ENCODE measurements around the gene PFN1.

The PFN1 gene

DNA sequence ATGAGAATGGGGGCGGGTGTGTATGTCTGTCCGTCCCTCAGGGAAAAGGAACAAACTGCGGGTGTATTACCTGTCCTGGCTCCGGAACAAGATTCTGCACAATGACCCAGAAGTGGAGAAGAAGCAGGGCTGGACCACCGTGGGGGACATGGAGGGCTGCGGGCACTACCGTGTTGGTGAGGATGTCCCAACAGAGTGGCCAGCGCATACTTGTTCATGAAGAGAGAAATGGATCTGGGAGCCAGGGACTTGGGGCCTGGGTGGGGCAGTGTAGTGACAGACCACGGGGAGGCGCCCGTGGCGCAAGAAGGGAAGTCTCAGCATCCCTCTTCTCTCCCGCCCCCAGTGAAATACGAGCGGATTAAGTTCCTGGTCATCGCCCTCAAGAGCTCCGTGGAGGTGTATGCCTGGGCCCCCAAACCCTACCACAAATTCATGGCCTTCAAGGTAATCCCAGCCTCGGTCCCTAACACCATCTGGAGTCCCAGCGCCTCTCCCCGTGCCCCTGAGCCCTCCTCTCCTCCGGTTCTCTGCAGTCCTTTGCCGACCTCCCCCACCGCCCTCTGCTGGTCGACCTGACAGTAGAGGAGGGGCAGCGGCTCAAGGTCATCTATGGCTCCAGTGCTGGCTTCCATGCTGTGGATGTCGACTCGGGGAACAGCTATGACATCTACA, 52.5 kb downstream of the PFN1 start:
- DNase-seq: no peak
